ENCODE results near the gene ARFRP1.
"Not testable (repeated sequence)": the region's sequence is repeated elsewhere in the genome, so short reads cannot be mapped to it uniquely, and the experiment has no call there.

ARFRP1 gene

GRCh38 chr20:63732118-63733095, 24.6 kb upstream of the ARFRP1 start:
- DNase-seq, result no peak

DNA sequence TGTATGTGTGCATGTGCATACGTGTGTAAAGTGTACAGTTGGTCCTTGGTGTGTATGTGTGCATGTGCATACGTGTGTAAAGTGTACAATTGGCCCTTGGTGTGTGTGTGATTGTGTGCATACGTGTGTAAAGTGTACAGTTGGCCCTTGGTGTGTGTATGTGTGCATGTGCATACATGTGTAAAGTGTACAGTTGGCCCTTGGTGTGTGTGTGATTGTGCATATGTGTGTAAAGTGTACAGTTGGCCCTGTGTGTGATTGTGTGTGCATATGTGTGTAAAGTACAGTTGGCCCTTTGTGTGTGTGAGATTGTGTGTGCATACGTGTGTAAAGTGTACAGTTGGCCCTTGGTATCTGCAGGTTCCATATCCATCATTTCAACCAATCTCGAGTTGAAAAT, 23.6 kb upstream of the ARFRP1 start:
- DNase-seq, result no peak

DNA sequence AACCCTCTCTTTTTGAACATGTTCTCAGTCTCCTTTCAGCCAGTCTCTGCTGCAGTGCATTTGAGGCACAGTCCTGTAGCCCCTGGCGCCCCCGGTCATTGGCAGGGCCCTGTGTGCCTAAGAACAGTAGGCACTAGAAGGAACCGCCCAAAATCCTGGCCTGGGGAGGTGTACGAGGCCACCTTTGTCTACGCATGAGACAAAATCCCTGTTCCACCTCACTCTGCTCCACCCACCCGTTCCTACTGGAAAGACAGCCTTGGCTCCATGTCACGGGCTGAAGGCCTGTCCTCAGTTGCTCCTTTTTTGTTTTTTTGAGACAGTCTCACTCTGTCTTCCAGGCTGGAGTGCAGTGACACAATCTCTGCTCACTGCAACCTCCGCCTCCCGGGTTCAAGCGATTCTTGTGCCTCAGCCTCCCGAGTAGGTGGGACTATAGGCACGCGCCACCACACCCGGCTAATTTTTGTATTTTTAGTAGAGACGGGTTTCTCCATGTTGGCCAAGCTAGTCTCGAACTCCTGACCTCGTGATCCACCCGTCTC, 22.5 kb upstream of the ARFRP1 start:
- not testable (repeated sequence) for DNase-seq

DNA sequence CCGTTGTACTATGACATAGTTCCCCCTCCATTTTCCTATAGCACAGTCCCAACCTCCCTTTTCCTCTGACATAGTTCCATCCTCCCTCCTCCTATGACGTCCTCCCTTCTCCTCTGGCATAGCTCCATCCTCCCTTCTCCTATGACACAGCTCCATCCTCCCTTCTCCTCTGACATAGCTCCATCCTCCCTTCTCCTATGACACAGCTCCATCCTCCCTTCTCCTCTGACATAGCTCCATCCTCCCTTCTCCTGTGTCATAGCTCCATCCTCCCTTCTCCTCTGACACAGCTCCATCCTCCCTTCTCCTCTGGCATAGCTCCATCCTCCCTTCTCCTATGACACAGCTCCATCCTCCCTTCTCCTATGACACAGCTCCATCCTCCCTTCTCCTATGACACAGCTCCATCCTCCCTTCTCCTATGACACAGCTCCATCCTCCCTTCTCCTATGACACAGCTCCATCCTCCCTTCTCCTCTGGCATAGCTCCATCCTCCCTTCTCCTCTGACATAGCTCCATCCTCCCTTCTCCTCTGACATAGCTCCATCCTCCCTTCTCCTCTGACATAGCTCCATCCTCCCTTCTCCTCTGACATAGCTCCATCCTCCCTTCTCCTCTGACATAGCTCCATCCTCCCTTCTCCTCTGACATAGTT, 15.3 kb upstream of the ARFRP1 start:
- not testable (repeated sequence) for DNase-seq

DNA sequence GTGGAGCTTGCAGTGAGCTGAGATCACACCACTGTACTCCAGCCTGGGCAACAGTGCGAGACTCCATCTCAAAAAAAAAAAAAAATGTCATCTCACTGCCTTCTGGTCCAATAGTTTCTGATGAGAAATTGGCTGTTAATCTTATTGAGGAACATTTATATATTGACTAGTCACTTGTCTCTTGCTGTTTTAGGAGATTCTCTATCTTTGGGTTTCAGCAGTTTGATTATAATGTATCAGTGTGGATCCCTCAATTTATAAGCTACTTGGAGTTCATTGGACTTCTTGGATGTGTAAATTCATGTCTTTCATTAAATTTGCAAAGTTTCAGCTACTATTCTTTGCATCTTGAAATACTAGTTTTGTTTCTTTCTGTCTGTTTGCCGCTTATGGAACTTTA, 11.2 kb upstream of the ARFRP1 start:
- DNase-seq, result no peak

DNA sequence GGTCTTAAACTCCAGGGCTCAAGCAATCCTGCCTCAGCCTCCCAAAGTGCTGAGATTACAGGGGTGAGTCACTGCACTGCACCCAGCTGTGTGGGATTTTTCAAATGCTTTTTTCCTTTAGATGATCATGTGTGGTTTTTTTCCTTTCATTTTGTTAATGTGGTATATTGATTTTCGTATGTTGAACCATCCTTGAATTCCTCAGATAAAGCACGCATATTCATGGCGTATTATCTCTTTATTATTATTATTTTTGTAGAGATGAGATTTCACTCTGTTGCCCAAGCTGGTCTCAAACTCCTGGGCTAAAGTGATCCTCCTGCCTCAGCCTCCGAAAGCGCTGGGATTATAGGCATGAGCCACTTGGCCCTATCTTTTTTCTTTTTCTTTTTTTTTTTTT, 7.1 kb upstream of the ARFRP1 start:
- DNase-seq, result no peak

- DNase-seq, result no peak
Observed at GRCh38 chr20:63712191-63712590, 4.4 kb upstream of the ARFRP1 start.

DNA sequence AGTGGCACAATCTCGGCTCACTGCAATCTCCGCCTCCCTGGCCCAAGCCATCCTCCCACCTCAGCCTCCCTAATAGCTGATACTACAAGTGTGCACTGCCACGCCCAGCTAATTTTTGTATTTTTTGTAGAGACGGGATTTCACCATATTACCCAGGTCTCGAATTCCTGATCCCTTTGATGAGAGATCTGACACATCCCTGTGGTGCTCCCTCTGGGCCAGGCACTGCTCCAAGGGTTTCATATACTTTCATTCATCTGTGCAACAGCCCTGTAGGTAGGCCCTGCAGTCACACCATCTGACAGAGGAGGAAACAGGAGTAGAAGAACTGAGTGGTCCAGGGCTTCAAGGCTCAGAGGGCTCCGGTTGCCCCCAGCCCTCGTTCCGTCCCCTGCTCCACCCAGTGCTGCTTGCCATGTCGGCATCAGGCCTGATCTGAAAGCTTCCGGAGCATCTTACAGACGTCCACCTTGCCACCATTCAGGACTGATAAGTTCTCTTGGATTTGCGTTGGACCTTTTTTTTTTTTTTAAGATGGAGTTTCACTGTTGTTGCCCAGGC, 3.4 kb upstream of the ARFRP1 start:
- DNase-seq, result no peak

DNA sequence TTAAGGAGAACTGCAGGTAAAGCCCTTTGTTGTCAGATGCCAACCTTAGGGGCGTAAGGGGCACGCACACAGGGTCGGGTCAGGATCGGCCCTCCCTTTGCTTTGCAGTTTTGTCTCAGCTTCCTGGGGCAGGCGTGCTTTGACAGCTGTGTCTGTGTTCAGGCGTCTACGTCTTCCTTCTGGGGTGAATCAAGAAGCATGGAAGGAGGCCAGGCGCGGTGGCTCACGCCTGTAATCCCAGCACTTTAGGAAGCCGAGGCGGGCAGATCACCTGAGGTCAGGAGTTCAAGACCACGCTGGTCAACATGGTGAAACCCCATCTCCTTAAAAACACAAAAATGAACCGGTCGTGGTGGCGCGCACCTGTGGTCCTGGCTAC, 1.4 kb upstream of the ARFRP1 start:
- no peak for DNase-seq

DNA sequence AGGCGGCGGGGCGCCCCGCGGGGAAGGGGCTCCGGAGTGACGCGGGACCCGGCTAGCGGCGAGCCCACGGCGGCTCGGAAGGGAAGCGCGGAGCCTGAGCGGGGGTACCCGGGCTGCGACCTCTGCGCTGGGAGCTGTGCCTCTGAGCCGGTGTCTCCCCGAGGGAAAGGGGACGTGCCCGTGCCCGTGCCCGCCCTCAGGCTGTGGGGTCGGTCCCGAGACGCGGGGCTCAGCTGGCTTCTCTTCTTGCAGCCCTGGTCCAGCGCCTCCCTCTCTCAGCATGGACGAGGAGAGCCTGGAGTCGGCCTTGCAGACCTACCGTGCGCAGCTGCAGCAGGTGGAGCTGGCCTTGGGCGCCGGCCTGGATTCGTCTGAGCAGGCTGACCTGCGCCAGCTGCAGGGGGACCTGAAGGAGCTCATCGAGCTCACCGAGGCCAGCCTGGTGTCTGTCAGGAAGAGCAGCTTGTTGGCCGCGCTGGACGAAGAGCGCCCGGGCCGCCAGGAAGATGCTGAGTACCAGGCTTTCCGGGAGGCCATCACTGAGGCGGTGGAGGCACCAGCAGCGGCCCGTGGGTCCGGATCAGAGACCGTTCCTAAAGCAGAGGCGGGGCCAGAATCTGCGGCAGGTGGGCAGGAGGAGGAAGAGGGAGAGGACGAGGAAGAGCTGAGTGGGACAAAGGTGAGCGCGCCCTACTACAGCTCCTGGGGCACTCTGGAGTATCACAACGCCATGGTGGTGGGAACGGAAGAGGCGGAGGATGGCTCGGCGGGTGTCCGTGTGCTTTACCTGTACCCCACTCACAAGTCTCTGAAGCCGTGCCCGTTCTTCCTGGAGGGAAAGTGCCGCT, 749 bp upstream of the ARFRP1 start:
- no peak for DNase-seq

- no peak for DNase-seq
Observed at GRCh38 chr20:63706852-63707557, 771 bp downstream of the ARFRP1 start.

GRCh38 chr20:63706027-63706695, 1.6 kb downstream of the ARFRP1 start:
- DNase-seq, result no peak

DNA sequence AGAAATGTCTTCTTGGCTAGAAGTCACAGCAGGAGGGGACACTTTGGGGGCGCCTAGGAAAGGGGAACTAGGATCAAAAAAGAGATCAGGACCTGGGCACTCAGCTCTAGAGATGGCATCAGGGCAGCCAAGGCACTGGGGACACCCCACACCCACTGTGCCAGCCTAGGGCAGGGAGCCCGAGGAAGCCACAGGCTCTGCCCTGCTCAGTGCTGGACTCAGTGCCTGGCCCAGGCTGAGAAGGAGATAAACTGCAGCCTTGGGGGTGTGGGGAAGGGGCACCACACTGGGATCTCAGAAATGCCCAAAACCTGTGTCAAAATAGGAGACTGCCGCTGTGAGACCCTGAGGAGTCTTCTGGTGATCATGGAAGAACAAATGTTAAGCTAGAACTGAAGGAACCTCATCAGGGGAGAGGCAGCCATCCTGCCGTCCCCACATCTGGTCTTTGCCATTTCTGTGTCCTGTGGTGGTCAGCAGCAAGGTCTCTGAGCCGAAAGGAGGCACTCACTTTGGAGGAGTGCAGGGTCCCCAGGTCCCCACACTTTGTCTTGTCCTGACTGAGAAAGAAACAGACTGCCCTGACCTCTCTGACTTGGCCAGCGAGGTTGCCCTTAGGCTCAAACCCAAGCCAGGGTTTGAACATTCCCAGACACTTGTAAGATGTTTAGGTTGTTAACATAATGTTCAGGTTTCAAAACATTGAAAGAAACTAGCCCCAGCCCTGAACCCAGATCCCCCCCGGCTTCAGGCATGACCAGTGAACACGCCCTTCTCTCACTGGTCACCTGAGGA, 2.3 kb downstream of the ARFRP1 start:
- DNase-seq, result no peak

DNA sequence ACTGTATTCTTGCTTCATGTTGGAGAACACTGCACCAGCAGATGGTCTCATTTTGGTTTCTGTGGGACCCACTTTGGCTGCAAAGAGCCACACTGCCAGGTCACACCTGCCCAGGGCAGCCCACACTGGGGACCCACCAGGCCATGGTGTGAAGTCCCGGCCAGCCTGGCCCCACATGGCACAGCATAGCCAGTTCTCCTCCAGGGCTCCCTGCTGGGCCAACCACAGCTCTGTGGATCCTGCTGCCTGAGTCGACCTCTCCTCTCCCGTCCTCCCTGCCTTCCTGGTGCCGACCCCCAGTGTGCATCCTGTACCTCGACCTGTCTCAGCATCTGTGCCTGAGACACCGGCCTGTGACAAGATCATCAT, 3.0 kb downstream of the ARFRP1 start:
- DNase-seq, result no peak

- no peak for DNase-seq
Observed at GRCh38 chr20:63703976-63704748, 3.6 kb downstream of the ARFRP1 start.

- DNase-seq, result no peak
Observed at GRCh38 chr20:63703471-63703975, 4.3 kb downstream of the ARFRP1 start.

DNA sequence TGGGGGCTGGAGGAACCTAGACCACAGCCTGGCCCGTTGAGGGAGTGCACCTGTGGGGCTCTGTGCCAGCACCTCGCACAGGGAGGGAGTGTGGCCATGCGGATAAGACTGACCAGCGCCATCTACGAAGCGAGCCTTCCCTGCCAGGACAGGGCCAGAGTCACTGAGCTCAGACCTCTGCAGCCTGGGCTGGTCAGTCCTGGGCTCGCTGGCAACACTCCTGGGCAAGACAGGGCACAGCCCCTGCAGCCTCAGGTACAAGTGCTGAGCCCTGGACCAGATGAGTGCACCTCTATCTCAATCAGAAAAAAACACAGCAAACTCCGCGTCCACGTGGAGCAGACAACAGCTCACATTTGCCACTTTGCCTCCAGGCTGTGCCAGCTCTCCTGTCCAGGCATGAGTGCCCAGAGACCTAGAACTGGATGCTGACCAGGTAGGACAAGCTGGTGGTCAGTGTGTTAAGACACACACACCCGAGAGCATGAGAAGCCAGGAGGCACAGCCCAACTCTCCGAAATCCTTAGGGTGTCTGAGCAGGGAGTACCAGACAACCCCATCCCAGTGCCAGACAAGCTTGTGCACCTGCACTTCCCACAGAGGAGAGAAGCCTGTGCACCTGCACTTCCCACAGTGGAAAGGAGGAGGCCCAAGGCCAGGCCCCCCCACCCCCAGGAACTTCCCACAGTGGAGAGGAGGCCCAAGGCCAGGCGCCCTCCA, 4.9 kb downstream of the ARFRP1 start:
- no peak for DNase-seq

GRCh38 chr20:63702036-63702665, 5.6 kb downstream of the ARFRP1 start:
- DNase-seq, result no peak

Data from GDM1 (cell line).